ENCODE results near the gene METTL16. TPM values are rescaled to one million over a fixed set of nuclear protein-coding genes. Genes with fewer than 3 reads are reported as not detected.
A peak's percentile ranks its signal among the peaks of the same experiment; 100 is the strongest.
"Not testable (repeated sequence)": the region's sequence is repeated elsewhere in the genome, so short reads cannot be mapped to it uniquely, and the experiment has no call there.

METTL16 gene
- total RNA-seq, 1 experiment from 2014 or later = 28.6 TPM

- no TSS peak for BruUV-seq (replicated peaks)
- Mint-ChIP-seq H3K9me3 (ENCODE audit: low read depth, unreplicated experiment) (no peaks in the 10 kb centered on the region), H3K36me3 (ENCODE audit: insufficient read depth, unreplicated experiment) (no peaks in the 10 kb centered on the region), H3K27me3 (ENCODE audit: unreplicated experiment) (no peaks in the 10 kb centered on the region), H3K27ac (ENCODE audit: unreplicated experiment) (no peak overlapping the region), H3K4me1 (ENCODE audit: low read depth, unreplicated experiment) (peaks cover 22% of the 10 kb centered on the region), H3K4me3 (ENCODE audit: low read depth, unreplicated experiment) (no peak overlapping the region)
- no peak for DNase-seq
- intact Hi-C loops (cut with micrococcal nuclease; ENCODE audit: unreplicated experiment) = no loop called here
- CTCF ChIA-PET = no interaction called here
- no peak for TF ChIP-seq CTCF (IDR thresholded peaks at IDR 0.05; ENCODE audit: unreplicated experiment)
Measured at GRCh38 chr17:2487306-2487705, 24.4 kb downstream of the METTL16 start.

GRCh38 chr17:2486709-2487108 is 25.0 kb downstream of the METTL16 start:
- H3K4me3 Mint-ChIP-seq (ENCODE audit: low read depth, unreplicated experiment); intact Hi-C loops (cut with micrococcal nuclease; ENCODE audit: unreplicated experiment); H3K27ac Mint-ChIP-seq (ENCODE audit: unreplicated experiment); DNase-seq; H3K27me3 Mint-ChIP-seq (ENCODE audit: unreplicated experiment); BruUV-seq (replicated peaks); H3K9me3 Mint-ChIP-seq (ENCODE audit: low read depth, unreplicated experiment); H3K36me3 Mint-ChIP-seq (ENCODE audit: insufficient read depth, unreplicated experiment): not testable (repeated sequence)
- CTCF ChIA-PET = interaction anchor here (0.7 kb wide), 1 partner anchor 122 kb away, joined by 3 read pairs; no protein-coding TSS in a partner anchor
- peaks cover 26% of the 10 kb centered on the region for H3K4me1 Mint-ChIP-seq (ENCODE audit: low read depth, unreplicated experiment)

- Mint-ChIP-seq H3K36me3 (ENCODE audit: insufficient read depth, unreplicated experiment) (no peaks in the 10 kb centered on the region), H3K27ac (ENCODE audit: unreplicated experiment) (peak overlapping the region; percentile 46), H3K4me3 (ENCODE audit: low read depth, unreplicated experiment) (no peak overlapping the region), H3K4me1 (ENCODE audit: low read depth, unreplicated experiment) (peaks cover 26% of the 10 kb centered on the region), H3K9me3 (ENCODE audit: low read depth, unreplicated experiment) (no peaks in the 10 kb centered on the region), H3K27me3 (ENCODE audit: unreplicated experiment) (no peaks in the 10 kb centered on the region)
- no TSS peak for BruUV-seq (replicated peaks)
- no peak for TF ChIP-seq CTCF (IDR thresholded peaks at IDR 0.05; ENCODE audit: unreplicated experiment)
- intact Hi-C loops (cut with micrococcal nuclease; ENCODE audit: unreplicated experiment) = no loop called here
- CTCF ChIA-PET = interaction anchor here (0.7 kb wide), 1 partner anchor 123 kb away, joined by 3 read pairs; no protein-coding TSS in a partner anchor
- no peak for DNase-seq
Measured at GRCh38 chr17:2485970-2486369, 25.7 kb downstream of the METTL16 start.

- H3K27ac Mint-ChIP-seq (ENCODE audit: unreplicated experiment) = peak overlapping the region; percentile 46
- no peak overlapping the region for H3K4me3 Mint-ChIP-seq (ENCODE audit: low read depth, unreplicated experiment)
- no peaks in the 10 kb centered on the region for H3K27me3 Mint-ChIP-seq (ENCODE audit: unreplicated experiment)
- peak; percentile 4 for DNase-seq
- CTCF ChIA-PET = no interaction called here
- no peaks in the 10 kb centered on the region for H3K9me3 Mint-ChIP-seq (ENCODE audit: low read depth, unreplicated experiment)
- H3K4me1 Mint-ChIP-seq (ENCODE audit: low read depth, unreplicated experiment) = peaks cover 26% of the 10 kb centered on the region
- TF ChIP-seq CTCF (IDR thresholded peaks at IDR 0.05; ENCODE audit: unreplicated experiment) = no peak
- intact Hi-C loops (cut with micrococcal nuclease; ENCODE audit: unreplicated experiment) = no loop called here
- no peaks in the 10 kb centered on the region for H3K36me3 Mint-ChIP-seq (ENCODE audit: insufficient read depth, unreplicated experiment)
- BruUV-seq (replicated peaks) = no TSS peak
Measured at GRCh38 chr17:2485543-2485942, 26.1 kb downstream of the METTL16 start.

- BruUV-seq (replicated peaks) = no TSS peak
- intact Hi-C loops (cut with micrococcal nuclease; ENCODE audit: unreplicated experiment) = no loop called here
Measured at GRCh38 chr17:2484876-2485275, 26.8 kb downstream of the METTL16 start.

More at GRCh38 chr17:2484876-2485275, 26.8 kb downstream of the METTL16 start:
- H3K27me3 Mint-ChIP-seq (ENCODE audit: unreplicated experiment) = no peaks in the 10 kb centered on the region
- H3K4me3 Mint-ChIP-seq (ENCODE audit: low read depth, unreplicated experiment) = no peak overlapping the region
- H3K36me3 Mint-ChIP-seq (ENCODE audit: insufficient read depth, unreplicated experiment) = peaks cover 5% of the 10 kb centered on the region
- H3K9me3 Mint-ChIP-seq (ENCODE audit: low read depth, unreplicated experiment) = no peaks in the 10 kb centered on the region
- DNase-seq = no peak
- CTCF ChIA-PET = no interaction called here
- no peak for TF ChIP-seq CTCF (IDR thresholded peaks at IDR 0.05; ENCODE audit: unreplicated experiment)
- H3K27ac Mint-ChIP-seq (ENCODE audit: unreplicated experiment) = no peak overlapping the region
- H3K4me1 Mint-ChIP-seq (ENCODE audit: low read depth, unreplicated experiment) = peaks cover 26% of the 10 kb centered on the region
